Melanocyte of skin (primary cell): ENCODE results near the gene ZNF672. TPM values are rescaled to one million over a fixed set of nuclear protein-coding genes. Genes with fewer than 3 reads are reported as not detected.

Source experiments
- small RNA-seq, 2 donors: library from RNA; depleted of rRNA; stranded (forward); fragments of <200 nt; gene quantifications; one replicate each; pipeline ENCODE3, GENCODE V24; 2012
- total RNA-seq, 2 donors: library from RNA; depleted of rRNA; stranded (reverse); fragments of >200 nt; gene quantifications; 2 replicates each; pipeline ENCODE4 v1.2.3, GENCODE V29; 2012

The ZNF672 gene
- total RNA-seq, result 10 to 100 TPM; 22.0 to 23.3 TPM

DNA sequence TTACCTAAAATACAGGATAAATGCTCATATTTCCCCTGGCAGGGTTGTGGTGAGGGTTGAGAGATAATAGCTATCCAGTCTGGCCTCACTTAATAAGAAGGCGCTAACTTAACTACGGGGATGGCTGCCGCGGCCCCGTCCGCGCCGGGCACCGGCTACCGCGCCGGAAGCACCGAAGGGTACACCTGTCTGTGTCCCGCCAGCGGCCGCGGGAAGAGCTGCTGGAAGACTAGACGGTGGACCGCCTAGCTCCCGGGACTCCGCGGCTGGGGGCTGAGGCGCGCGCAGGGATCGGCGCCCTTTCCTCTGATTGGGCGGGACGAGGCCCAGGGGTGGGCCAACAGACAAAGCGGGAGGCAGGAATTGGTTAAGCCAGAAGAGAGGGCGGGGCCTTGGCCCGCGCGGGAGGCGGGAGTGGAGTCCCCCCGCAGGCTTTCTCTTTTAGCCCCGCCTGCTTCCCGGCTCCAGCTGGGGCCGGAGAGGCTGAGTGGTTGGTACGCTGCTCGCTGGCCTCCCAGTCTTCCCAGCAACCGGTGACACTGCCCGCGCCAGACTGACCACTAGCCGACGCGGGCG lies at the start of gene ZNF672:
ZNF672 (plus strand) TSS at position 444 of the 576 bp plus-strand sequence. CDS start 9,051 bp downstream, outside the sequence.

DNA sequence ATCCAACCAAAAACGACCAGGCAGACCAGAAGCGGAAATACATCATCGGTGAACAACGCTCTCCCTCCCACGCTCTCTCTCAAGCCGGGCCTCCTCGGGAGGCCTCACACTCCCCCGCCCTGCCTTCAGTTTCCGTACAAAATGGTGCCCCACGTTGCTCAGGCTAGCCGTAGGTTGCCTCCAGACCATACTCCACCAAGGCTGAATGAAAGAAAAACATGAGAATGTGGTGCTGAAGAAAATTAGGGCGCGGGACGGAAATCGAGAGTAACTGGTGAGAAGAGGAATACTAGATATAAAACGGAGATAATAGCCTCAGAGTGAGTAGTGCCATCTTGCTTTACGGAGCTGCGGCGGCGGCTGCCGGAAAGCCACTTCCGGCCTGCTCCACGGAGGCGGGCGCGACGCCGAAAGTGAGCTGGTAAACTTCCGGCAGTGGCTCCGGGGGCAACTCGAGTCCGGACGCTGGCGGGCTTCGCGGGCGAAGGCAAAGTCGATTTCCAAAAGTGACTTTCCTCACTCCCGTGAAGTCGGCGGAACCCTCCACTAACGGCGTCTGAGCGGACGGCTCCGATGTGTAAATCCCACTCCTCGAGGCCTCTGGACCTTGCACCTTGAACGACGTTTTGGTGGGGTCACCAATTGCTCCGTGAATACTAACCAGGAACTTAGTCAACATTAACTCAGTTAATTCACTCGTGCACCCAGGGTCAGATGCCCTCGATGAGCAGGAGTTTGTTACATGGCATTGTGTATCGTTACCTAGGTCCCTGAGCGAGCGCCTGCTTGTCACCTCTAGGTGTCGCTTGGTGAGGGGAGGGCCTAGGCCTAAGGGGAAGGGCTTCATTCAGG lies 11.9 kb upstream of the ZNF672 start, which contains the start of gene SH3BP5L:
SH3BP5L (minus strand) TSS at position 7 of the 852 bp plus-strand sequence. CDS start 980 bp downstream, outside the sequence.

DNA sequence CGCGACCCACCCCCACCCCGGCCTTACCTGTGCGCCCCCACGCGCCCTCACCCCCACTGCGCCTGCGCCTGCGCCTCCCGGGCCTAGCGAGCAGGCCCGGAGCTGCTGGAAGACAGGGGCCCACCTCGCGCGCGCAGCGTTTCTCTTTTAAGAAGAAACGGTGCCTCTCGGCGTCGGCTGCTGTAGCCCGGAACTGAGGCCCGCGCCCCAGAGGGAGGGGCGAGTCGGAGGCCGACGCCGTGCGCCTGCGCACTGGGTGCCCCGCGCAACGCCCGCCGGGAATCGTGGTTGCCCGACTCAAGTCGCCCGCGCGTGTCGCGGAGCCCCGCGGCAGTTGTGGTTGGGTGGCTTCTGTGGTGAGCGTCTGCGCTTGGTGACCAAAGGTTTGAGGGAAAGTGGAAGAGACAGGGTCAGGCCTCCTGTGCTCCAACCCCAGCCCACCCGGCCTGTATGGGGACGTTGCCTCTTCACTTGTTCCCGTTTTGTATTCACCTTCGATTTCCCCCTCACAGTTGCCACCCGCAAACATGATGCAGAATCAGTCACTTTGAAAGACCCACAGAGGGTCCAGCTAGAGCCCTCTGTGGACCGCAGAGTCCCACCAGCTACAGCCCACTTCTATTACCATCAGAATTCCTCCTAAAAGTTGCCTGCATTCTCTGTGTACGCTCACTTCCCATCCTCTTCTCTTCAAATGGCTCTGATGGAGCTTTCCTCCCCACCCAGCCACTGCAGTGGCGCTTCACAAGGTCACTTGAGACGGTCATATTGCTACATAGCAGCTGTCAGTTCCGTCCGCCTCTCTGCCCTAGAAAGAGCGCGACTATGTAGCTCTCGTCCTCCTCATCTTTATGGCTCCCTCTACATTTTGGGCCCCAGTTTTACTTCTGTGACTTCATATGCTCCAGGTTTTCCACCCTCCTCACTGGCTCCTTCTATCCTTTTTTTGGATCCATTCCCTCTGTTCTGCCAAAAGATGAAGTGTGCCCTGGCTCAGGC lies 21.2 kb downstream of the ZNF672 start, which contains the start of gene ZNF692:
ZNF692 (minus strand) TSS at position 195 of the 999 bp plus-strand sequence. CDS start 776 bp downstream, outside the sequence.

Small RNA genes lying within 50 kb of the gene (small RNA-seq; reads per million reads assigned to genes)
- 0 reads per million in 2 donors for gene MIR3124

Other genes starting within 250 kb of the ZNF672 start
- not detected for gene OR2T10, start 240.5 kb upstream of the ZNF672 start, total RNA-seq
- gene OR2T11, start 203.1 kb upstream of the ZNF672 start, total RNA-seq, result not detected
- gene OR2T35, start 192.9 kb upstream of the ZNF672 start, total RNA-seq, result not detected
- not detected for gene OR2T27, start 182.7 kb upstream of the ZNF672 start, total RNA-seq
- gene OR14I1, start 135.5 kb upstream of the ZNF672 start, total RNA-seq, result not detected
- gene LYPD8, start 82.5 kb upstream of the ZNF672 start, total RNA-seq, result under 1 TPM; 0.33 to 0.34 TPM
- 10 to 100 TPM; 17.6 to 21.7 TPM for gene SH3BP5L, start 12.3 kb upstream of the ZNF672 start, total RNA-seq
- 10 to 100 TPM; 19.0 to 24.1 TPM for gene ZNF692, start 20.9 kb downstream of the ZNF672 start, total RNA-seq
- gene PGBD2, start 68.0 kb downstream of the ZNF672 start, total RNA-seq, result 1 to 10 TPM; 4.7 to 4.8 TPM